Caco-2 (cell line): Measurements from ENCODE around the gene SPATA1. TPM values are rescaled to one million over a fixed set of nuclear protein-coding genes. Genes with fewer than 3 reads are reported as not detected.

Experiments used
- BruUV-seq: library from RNA; stranded (reverse); fragments of 400-500 nt; replicated peaks from 2 replicates; lab custom pipeline; 2021; lab: Mats Ljungman, UMichigan
- CTCF ChIA-PET: fragments of 300-600 bp; sonication (Branson Sonifier 250); formaldehyde crosslinking; loops from one replicate; lab custom pipeline; 2022; ENCODE audit warnings: antibody characterized with exemption; lab: Charles Lee
- POLR2A ChIA-PET: fragments of 300-600 bp; sonication (Branson Sonifier 250); formaldehyde crosslinking; loops from one replicate; lab custom pipeline; 2022; ENCODE audit warnings: antibody characterized with exemption; lab: Charles Lee
- DNase-seq, 2 experiments: peaks; one replicate each; pipeline versions ENCODE4 v3.0.0 to v3.0.0-alpha.2; 2020 to 2022
- H3K27me3 ChIP-seq: replicated peaks from 2 replicates; pipeline ENCODE4 v1.6.0; 2011; ENCODE audit warnings: low read length; ENCODE audit not compliant: control insufficient read depth, insufficient read depth
- H3K36me3 ChIP-seq: 2 replicates; pipeline ENCODE4 v1.5.1; 2011; ENCODE audit warnings: low read length; ENCODE audit not compliant: control insufficient read depth, insufficient read depth
- H3K4me1 ChIP-seq: fragments of 250-450 bp; sonication (Bioruptor Pico); 2 replicates; pipeline ENCODE4 v1.5.1; 2020; ENCODE audit warnings: mild to moderate bottlenecking
- H3K4me3 ChIP-seq: 2 replicates; pipeline ENCODE4 v1.5.1; 2011; ENCODE audit warnings: low read depth, mild to moderate bottlenecking, control low read depth, low read length
- H3K9me3 ChIP-seq: fragments of 250-450 bp; sonication (Bioruptor Pico); 2 replicates; pipeline ENCODE4 v1.5.1; 2020; ENCODE audit warnings: mild to moderate bottlenecking, moderate library complexity
- H3K27ac Mint-ChIP-seq: one replicate; pipeline ENCODE4 v1.8.0; 2022; ENCODE audit warnings: mixed read lengths; ENCODE audit not compliant: unreplicated experiment
- H3K27me3 Mint-ChIP-seq: one replicate; pipeline ENCODE4 v1.8.0; 2022; ENCODE audit warnings: mixed read lengths; ENCODE audit not compliant: insufficient read depth, unreplicated experiment
- H3K36me3 Mint-ChIP-seq: one replicate; pipeline ENCODE4 v1.8.0; 2022; ENCODE audit warnings: mild to moderate bottlenecking, mixed read lengths; ENCODE audit not compliant: insufficient read depth, unreplicated experiment
- H3K4me1 Mint-ChIP-seq: one replicate; pipeline ENCODE4 v1.8.0; 2022; ENCODE audit warnings: low read depth, mixed read lengths; ENCODE audit not compliant: unreplicated experiment
- H3K4me3 Mint-ChIP-seq: one replicate; pipeline ENCODE4 v1.8.0; 2022; ENCODE audit warnings: mild to moderate bottlenecking, moderate library complexity, mixed read lengths; ENCODE audit not compliant: unreplicated experiment
- H3K9me3 Mint-ChIP-seq: one replicate; pipeline ENCODE4 v1.8.0; 2022; ENCODE audit warnings: mixed read lengths; ENCODE audit not compliant: unreplicated experiment
- CTCF ChIP-seq, 2 experiments: fragments of 200-600 bp in 1 of 2; IDR thresholded peaks; 1 replicate in 1 of 2; 2 replicates in 1 of 2; pipeline versions ENCODE4 v1.5.1 to v1.8.0; 2011 to 2022; ENCODE audit warnings: antibody characterized with exemption in 1 of 2, control low read depth in 1 of 2, inconsistent platforms in 1 of 2, low read depth in 1 of 2, low read length in 1 of 2, mild to moderate bottlenecking in 1 of 2, moderate library complexity in 1 of 2; ENCODE audit not compliant: insufficient read depth in 1 of 2, severe bottlenecking in 1 of 2, unreplicated experiment in 1 of 2
- intact Hi-C: fragments of 100-400 bp; cut with micrococcal nuclease; formaldehyde crosslinking; loops from one replicate; pipeline ENCODE4 v1.10.0; 2022; ENCODE audit not compliant: unreplicated experiment
- total RNA-seq: library from RNA; stranded (reverse); gene quantifications from 2 replicates; pipeline ENCODE4 v1.2.3, GENCODE V29; 2022

SPATA1 gene
- total RNA-seq, 1 experiment from 2014 or later: 0.57 TPM

- no peak overlapping the region for H3K4me3 ChIP-seq
- no peaks in the 10 kb centered on the region for H3K9me3 ChIP-seq
- POLR2A ChIA-PET: no interaction called here
- Mint-ChIP-seq H3K36me3 (no peaks in the 10 kb centered on the region), H3K4me3 (no peak overlapping the region), H3K9me3 (peaks cover 10% of the 10 kb centered on the region), H3K27me3 (no peaks in the 10 kb centered on the region), H3K27ac (no peak overlapping the region), H3K4me1 (no peaks in the 10 kb centered on the region)
- no TSS peak for BruUV-seq
- no peaks in the 10 kb centered on the region for H3K27me3 ChIP-seq
- DNase-seq: no peak
- no peak for TF ChIP-seq CTCF (IDR thresholded peaks at IDR 0.05; ENCODE audit: insufficient read depth in 1 of 2, low read depth in 1 of 2, low read length in 1 of 2, severe bottlenecking in 1 of 2, unreplicated experiment in 1 of 2)
- no peaks in the 10 kb centered on the region for H3K36me3 ChIP-seq
- CTCF ChIA-PET: no interaction called here
- H3K4me1 ChIP-seq: no peaks in the 10 kb centered on the region
- intact Hi-C loops: no loop called here
These were observed 107.7 kb downstream of the SPATA1 start for GRCh38 chr1:84613887-84614286.

GRCh38 chr1:84615790-84616189 lies 109.6 kb downstream of the SPATA1 start:
- no peak for DNase-seq
- intact Hi-C loops: no loop called here
- no peaks in the 10 kb centered on the region for H3K4me1 Mint-ChIP-seq
- Histone ChIP-seq H3K4me1 (no peaks in the 10 kb centered on the region), H3K9me3 (no peaks in the 10 kb centered on the region), H3K4me3 (no peak overlapping the region), H3K27me3 (no peaks in the 10 kb centered on the region), H3K36me3 (no peaks in the 10 kb centered on the region)
- peaks cover 10% of the 10 kb centered on the region for H3K9me3 Mint-ChIP-seq
- no peaks in the 10 kb centered on the region for H3K27me3 Mint-ChIP-seq
- CTCF ChIA-PET: no interaction called here
- POLR2A ChIA-PET: no interaction called here
- H3K27ac Mint-ChIP-seq: no peak overlapping the region
- no TSS peak for BruUV-seq
- no peaks in the 10 kb centered on the region for H3K36me3 Mint-ChIP-seq
- no peak overlapping the region for H3K4me3 Mint-ChIP-seq
- no peak for TF ChIP-seq CTCF (IDR thresholded peaks at IDR 0.05; ENCODE audit: insufficient read depth in 1 of 2, low read depth in 1 of 2, low read length in 1 of 2, severe bottlenecking in 1 of 2, unreplicated experiment in 1 of 2)

Other genes with a start within 250 kb of the SPATA1 start
- gene SAMD13, start 204.7 kb upstream of the SPATA1 start, total RNA-seq: 0.53 and 0.59 TPM in 2 replicates
- gene DNASE2B, start 107.9 kb upstream of the SPATA1 start, total RNA-seq: not detected in 2 replicates
- gene RPF1, start 27.1 kb upstream of the SPATA1 start, total RNA-seq: 15.7 and 18.2 TPM in 2 replicates
- gene GNG5, start 195 bp downstream of the SPATA1 start, total RNA-seq: 83.1 and 93.2 TPM in 2 replicates
- 4.7 and 5.4 TPM in 2 replicates for gene CTBS, start 68.1 kb downstream of the SPATA1 start, total RNA-seq
- 12.7 and 15.3 TPM in 2 replicates for gene SSX2IP, start 184.1 kb downstream of the SPATA1 start, total RNA-seq